NCI-H1417 treated with DMSO at 0.1 percent for 48 hours (cell line): Measurements from ENCODE around the gene VPS11.
"Not testable (repeated sequence)": the region's sequence is repeated elsewhere in the genome, so short reads cannot be mapped to it uniquely, and the experiment has no call there.

Experiments
- DNase-seq: peaks from one replicate; lab custom pipeline; 2025; lab: John Stamatoyannopoulos, UW

The VPS11 gene

DNA sequence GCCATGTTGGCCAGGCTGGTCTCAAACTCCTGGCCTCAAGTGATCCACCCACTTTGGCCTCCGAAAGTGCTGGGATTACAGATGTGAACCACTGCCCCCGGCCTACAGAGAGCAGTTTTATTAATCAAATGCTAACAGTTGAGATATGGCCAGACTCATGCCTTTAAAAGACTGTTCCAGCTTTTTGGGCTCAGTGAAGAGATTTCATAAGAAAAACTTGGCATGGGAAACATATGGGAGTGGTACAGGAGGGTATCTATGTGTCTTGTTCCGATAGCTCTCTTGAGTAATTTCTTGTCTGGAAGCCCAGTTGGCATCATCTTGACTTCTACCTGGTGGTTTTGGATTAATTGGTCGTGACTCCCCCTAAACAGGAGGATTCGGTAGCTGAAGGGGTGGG is 28.7 kb upstream of the VPS11 start:
- no peak for DNase-seq

DNA sequence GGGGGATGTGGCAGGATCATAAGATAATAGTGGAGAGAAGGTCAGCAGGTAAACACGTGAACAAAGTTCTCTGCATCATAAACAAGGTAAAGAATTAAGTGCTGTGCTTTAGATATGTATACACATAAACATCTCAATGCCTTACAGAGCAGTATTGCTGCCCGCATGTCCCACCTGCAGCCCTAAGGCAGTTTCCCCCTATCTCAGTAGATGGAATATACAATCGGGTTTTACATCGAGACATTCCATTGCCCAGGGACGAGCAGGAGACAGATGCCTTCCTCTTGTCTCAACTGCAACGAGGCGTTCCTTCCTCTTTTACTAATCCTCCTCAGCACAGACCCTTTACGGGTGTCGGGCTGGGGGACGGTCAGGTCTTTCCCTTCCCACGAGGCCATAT is 28.1 kb upstream of the VPS11 start:
- not testable (repeated sequence) for DNase-seq

DNA sequence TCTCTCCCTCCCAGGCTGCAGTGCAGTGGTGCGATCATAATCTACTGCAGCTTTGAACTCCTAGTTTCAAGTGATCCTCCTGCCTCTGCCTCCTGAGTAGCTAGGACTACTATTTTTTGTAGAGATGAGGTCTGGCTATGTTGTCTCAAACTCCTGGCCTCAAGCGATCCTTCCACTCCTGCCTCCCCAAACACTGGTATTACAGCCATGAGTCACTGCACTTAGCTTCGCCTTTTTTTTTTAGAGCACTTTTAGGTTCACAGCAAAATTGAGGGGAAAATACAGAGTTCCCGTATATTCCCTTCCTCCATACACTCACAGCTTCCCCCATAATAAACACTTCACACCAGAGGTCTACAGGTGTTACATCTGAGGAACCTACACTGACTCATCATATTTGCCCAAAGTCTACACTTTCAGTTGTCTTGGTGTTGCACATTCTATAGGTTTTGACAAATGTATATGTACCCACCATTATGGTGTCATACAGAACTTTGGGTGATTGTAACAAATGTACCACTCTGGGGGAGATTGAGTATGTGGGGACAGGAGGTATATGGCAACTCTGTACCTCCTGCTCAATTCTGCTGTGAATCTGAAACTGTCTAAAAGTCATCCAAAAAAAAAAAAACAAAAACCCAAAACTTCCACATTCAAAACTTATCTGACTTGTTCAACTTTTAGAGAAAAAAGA is 25.6 kb upstream of the VPS11 start:
- DNase-seq: no peak

DNA sequence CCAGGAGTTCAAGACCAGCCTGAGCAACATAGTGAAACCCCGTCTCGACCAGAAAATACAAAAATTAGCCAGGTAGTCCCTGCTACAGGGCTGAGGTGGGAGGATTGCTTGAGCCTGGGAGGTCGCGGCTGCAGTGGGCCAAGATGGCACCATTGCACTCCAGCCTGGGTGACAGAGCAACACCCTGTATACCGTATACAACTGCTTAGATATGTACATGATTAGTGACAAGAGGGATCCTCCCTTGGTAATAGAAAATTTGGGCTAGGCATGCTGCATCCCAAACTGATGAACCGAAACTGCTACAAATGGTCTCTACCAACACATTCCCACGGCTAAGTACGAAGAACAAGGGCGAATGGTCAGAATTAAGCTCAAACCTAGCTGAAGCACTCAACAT is 24.7 kb upstream of the VPS11 start:
- no peak for DNase-seq

DNA sequence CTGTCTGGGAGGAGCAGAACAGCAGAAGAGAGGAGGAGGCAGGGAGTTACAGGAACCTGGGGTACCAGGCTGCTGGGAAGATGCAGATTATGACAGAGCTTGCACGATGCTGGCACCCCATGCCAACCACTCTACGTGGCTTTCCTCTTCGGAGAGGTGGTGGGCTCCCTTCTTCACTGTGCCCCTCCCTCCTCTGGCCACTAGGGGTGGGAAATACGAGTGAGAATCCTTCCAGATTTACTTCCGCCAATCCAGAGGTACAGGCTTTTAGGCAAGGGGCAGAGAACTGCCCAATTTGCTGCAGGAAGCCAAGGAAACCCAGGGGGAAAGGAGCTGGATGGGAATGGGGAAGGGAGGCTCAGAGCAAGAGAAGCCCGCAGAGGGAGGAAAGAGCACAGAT is 22.9 kb upstream of the VPS11 start:
- no peak for DNase-seq

DNA sequence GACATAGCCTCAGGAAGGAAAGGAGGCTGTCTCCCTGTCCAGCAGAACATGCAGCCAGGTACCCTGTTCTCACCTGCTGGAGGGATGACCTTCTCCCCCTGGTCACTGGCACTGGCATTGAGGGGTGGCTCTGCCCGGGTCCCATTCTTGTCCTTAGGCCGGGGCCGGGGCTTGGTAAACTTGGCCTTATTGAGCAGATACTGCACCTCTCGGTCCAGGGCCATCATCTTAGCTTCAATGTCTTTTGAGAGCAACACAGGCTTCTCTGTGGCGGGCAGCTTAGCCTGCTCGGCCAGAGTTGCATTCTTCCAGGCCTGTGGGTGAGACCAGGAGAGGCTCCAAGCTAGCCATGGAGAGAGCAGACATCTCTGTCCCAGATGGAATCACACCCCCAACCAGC is 21.1 kb upstream of the VPS11 start:
- no peak for DNase-seq

DNA sequence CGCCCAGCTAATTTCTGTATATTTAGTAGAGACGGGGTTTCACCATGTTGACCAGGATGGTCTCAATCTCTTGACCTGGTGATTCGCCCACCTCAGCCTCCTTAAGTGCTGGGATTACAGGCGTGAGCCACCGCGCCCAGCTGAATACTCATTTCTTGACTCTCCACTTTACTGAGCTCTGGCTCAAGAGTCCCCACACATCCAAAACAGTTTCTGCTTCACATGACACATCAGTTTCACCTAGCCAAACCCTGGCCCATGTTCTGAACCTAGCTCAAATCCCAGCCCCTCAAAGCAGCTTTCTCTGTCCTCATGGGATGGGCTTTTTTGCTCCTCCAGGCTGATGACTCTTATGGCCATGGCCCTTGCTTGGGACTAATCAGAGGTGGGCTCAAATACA is 20.4 kb upstream of the VPS11 start:
- DNase-seq: no peak

DNA sequence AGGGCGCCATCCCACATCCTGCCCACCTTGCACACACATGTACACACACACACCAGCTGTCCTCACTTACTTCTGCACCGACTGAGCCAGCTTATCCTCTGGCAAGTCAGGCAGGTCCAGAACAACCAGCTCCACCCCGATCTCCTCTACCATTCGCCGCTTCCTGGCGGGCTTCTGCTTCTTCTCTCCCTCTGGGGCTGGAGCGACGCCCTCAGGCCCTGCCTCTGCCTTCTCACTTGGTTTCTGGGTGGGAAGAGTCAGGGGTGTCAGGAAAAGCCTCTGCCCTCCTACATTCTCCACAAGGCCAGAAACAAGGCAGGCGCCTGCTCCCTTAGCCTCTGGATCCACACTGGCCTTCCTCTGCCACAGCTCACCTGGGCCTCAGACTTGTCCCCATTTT is 19.0 kb upstream of the VPS11 start:
- no peak for DNase-seq

DNA sequence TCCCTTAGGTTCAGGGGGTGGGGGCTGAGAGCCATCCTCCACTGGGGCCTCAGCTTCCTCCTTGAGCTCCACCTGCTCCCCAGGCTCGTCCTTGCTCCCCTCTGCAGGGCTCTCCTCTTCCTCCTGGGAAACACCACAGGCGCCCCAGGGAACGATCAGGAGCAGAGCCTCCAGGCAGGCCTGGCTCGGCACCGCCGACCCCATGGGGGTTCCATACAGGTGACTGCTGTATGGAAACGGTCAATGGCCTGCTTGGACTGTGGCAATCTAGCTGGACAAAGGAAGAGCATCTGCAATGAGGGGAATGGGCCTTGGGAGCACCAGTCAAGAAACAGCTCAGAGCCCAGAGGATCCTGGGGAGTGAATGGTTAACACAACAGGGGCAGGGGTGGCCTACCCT is 18.5 kb upstream of the VPS11 start:
- no peak for DNase-seq

DNA sequence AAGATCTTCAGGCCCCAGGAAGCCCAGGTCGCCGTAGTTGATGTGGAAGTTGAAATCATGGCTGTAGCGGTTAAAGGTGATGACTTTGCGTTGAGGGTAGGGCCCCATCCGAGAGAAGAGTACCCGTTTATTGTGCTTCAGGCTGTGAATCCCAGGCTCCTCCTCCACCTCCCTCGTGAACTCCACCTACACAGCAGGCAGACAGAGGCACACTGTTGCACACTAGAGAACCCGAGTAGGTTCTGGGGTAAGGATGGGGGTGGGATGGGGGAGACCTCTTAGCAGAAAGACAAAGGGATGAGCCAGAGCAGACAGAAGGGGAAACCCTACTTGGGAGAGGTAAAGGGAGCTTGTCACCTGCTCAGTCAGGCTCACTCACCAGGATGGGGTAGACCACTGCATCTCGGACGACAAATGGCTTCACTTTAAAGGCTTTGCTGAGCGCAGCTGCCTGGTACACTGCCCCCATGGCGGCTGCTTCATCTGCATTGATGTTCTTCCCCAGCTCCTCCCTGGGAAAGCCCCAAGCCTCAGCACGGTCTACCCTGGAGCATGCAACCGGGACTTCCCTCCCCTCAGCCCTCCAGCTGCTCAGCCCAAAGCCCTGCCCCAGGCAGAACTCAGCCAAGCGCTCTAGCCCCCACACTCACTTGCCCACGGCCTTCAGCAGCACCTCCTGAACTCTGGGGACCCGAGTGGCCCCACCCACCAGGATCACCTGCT is 16.0 kb upstream of the VPS11 start:
- no peak for DNase-seq

DNA sequence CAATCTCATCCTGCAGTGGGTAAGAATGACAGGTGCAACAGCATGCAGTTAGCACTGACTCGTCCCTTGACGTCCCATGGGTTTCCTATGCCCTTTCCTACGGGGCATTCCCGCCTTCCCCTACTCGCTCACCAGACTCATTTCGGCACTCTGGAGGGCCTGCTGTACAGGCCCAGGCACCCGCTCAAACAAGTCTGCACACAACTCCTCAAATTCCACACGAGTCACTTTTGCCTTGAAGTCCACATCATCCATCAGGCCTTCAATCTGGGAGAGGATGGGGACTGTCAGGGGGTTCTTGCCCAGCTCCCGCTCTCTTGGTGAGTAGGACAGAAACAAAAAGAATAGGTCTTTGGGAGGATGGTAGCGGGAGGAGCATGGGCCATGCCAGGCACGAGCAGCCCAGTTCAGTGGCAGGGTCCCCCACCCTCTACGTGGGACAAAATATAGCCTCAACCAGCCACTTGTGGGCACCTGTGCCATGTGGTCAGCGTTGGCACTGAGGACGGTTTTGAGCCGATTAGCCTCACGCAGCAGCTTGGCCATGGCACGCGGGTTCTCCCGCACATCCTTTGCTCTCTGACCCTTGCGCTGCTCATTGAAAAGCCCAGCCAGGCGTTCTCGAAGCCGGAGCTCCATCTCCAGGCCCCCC is 15.3 kb upstream of the VPS11 start:
- DNase-seq: no peak

DNA sequence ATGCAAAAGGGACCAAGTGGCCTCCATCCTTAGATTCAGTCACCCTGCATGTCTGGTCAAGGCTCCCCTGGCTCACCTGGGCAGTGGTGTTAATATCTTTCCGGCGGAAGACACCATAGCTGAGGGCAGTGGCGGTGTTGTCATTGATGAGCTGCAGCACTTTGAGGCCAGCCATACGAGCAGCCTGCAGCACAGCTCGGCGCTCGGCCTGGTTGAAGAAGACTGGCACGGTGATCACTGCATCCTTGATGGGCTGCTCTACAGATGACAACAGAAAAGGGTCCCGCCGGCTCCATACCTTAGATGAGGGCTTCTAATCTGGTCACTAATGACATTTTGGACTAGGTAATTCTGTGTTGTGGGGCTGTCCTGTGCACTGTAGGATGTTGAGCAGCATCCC is 13.2 kb upstream of the VPS11 start:
- DNase-seq: no peak

DNA sequence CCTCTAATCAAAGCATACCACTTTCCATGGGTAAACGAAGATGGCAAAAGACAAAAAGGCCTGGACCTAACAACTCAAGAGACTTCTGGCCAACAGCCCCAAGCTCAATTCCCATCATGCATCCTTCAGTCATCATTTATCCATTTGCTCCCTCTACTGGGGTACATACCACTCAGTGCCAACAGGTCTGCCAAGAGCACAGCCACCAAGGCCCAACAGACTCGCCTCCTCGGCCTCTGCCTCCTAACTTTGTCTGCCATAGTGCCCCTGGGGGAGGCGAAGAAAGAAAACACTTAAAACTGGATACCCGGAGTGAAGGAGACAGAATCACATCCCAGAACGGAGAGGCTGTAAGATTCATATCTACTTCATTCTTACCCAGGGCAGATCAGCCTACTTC is 11.7 kb upstream of the VPS11 start:
- no peak for DNase-seq

DNA sequence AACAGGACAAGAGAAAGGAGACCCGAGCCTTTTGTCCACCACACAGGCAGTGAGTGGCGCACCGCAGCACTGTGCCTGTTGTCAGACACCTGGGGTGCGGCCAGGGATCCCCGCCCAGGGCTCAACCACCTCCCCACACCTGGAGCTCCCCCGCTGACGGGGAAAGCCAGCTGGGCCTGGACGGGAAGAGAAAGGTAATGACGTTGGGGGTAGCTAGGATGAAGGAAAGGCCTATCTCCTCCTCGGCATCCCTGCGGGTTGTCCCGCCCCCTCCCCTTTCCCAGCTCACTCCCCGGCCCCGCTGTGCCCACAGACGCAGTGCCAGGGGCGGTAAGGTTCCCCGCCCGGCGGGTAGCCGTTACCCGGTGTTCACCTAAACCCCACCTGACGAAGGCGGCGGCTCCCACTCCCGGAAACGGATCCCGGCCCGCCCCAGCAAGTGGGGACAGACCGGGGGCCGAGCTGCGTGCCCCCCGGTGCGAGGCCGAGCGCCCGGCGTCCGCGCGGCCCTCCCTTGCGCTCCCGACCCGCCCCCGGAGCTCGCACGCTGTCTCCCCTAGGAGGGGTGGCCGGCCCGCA is 11.1 kb upstream of the VPS11 start:
- DNase-seq: no peak

DNA sequence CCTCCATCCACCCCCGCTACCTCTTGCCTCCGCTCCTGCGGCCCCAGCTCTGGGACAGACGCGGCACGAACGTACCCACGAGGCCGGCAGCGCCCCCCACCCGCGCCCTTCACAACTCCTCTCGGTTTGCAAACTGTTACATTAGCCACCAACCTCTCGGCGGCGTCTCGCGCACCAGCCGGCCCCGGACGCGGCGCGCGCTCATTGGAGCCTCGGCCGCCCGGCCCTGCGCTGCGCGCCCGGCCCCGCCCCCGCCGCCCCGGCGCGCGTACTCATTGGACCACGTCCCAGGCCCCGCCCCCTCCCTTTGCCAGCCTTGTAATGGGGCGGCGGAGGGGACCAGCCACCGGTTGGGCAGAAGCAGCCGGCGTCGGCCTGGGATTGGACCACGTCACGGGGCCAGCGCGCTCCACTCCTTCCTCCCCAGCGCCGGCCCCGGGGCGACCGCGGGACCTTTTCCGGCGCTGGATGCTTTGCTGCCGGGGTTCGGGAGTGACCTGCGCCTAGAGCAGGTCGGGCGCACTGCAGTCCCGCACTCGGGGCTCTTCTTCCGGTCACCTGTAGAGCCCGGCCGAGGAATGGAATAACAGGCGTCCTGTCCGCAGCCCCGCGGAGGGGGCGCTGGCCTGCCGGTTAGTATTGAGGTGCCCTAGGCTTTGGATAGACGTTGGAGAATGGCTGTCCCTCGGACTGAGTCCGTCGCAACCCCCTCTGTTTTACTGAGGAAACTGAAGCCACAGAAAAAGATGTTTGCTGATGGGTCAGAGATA is 10.4 kb upstream of the VPS11 start, which contains the start of gene HYOU1:
TSS of gene HYOU1 (minus strand) at position 206 of the 770 bp plus-strand sequence. CDS start 1,045 bp downstream, outside the sequence.
- peak; percentile 90 for DNase-seq

DNA sequence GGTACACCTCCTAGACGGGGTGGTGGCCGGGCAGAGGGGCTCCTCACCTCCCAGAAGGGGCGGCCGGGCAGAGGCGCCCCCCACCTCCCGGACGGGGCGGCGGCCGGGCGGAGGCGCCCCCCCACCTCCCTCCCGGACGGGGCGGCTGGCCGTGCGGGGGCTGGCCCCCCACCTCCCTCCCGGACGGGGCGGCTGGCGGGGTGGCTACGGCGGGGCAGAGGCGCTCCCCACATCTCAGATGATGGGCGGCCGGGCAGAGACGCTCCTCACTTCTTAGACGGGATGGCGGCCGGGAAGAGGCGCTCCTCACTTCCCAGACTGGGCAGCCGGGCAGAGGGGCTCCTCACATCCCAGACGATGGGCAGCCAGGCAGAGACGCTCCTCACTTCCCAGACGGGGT is 8.5 kb upstream of the VPS11 start:
- DNase-seq: not testable (repeated sequence)

DNA sequence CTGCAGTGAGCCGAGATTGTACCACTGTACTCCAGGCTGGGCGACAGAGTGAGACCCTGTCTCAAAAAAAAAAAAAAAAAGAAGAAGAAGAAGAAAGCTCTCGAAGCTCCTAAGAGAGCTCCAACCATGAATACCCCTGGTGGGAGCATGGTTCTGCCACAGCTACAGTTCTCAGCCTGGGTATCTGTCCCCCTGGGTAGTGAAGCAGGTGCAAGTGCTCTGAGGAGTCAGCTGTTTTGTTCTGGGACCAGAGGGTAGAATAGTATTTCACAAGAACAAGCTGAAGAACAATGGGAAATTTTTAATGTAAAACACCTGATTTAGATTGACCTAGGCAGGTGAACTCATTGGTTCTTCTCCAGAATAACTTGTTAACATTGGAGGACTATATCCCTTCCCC is 6.4 kb upstream of the VPS11 start:
- DNase-seq: no peak

DNA sequence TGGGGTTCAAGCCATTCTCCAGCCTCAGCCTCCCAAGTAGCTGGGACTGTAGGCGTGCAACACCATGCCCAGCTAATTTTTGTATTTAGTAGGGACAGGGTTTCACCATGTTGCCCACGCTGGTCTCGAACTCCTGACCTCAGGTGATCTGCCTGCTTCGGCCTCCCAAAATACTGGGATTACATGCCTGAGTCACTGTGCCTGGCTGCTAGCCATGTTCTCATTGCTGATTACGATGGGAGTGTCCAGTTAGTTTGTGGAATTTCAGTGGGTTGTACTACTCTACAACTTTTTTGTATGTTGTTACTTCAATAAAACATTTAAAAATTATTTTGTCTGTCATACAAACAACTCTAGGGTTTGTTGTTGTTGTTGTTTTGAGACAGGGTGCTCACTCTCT is 4.8 kb upstream of the VPS11 start:
- DNase-seq: no peak

DNA sequence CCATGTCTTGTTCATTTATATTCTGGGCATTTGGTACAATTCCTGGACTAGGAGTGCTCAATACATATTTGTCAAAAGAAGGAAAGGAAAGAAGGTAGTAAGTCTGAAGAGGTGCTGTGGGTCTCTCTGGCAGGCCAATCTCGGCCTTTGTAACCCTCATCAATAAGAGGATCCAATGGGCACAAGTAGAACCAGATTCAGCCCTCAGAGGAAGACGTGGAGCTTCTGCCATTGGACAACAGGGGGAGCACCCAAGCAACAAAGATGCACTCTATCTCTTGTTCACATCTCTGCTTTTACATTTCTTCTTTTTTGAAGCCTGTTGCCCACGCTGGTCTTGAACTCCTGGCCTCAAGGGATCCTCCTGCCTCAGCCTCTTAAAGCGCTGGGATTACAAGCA is 2.2 kb upstream of the VPS11 start:
- DNase-seq: no peak

DNA sequence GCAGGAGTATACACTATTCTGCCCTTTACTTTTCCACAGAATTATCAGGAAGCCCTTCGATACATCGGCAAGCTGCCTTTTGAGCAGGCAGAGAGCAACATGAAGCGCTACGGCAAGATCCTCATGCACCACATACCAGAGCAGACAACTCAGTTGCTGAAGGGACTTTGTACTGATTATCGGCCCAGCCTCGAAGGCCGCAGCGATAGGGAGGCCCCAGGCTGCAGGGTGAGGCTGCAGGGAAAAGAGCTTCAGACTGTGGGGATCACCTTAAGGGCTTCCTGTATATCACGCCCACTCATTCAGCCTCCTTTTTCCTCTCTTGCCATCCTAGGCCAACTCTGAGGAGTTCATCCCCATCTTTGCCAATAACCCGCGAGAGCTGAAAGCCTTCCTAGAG is 10.2 kb downstream of the VPS11 start:
- DNase-seq: no peak

DNA sequence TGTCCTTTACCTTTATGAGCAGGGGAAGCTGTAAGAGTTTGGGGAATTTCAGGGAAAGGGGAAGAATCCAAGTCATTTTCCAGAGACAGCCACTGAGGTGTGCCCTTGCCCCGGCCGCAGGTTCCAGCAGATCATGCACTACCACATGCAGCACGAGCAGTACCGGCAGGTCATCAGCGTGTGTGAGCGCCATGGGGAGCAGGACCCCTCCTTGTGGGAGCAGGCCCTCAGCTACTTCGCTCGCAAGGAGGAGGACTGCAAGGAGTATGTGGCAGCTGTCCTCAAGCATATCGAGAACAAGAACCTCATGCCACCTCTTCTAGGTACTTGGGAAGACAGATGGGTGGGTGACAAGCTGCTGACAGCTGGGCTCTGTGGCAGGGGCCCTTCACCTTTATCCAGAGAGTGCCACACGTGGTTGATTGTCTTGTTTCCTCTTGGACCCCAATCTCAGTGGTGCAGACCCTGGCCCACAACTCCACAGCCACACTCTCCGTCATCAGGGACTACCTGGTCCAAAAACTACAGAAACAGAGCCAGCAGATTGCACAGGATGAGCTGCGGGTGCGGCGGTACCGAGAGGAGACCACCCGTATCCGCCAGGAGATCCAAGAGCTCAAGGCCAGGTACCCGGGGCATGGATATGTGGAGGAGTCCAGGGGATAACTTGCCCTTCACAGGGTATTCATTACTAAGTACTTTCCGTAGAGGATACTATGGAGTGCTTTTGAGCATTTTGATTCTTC is 11.2 kb downstream of the VPS11 start:
- no peak for DNase-seq
